Thoracic aorta (tissue), 2 donors: ENCODE data around the gene CCDC87. TPM values are rescaled to one million over a fixed set of nuclear protein-coding genes. Genes with fewer than 3 reads are reported as not detected.

Experiments
- ATAC-seq: fragments of 150-250 bp; one replicate; pipeline ENCODE4 v1.8.0; 2017; ENCODE audit warnings: low read depth; ENCODE audit not compliant: insufficient number of reproducible peaks, low FRiP score
- DNase-seq: peaks from one replicate; pipeline ENCODE4 v3.0.0-alpha.2; 2020; ENCODE audit warnings: low spot score
- H3K27ac ChIP-seq, 2 donors: fragments of 200-600 bp; sonication (generic); 1 replicate in 1 of 2; 2 replicates in 1 of 2; pipeline ENCODE4 v1.5.1; 2016; ENCODE audit warnings: mild to moderate bottlenecking in 2 of 2, moderate library complexity in 2 of 2
- H3K27me3 ChIP-seq: fragments of 200-600 bp; sonication (generic); replicated peaks from 2 replicates; pipeline ENCODE4 v1.6.0; 2016; ENCODE audit warnings: mild to moderate bottlenecking; ENCODE audit not compliant: insufficient read depth
- H3K36me3 ChIP-seq: fragments of 200-600 bp; sonication (generic); one replicate; pipeline ENCODE4 v1.5.1; 2016
- H3K4me1 ChIP-seq, 2 donors: fragments of 200-600 bp; sonication (generic); 1 replicate in 1 of 2; 2 replicates in 1 of 2; pipeline versions ENCODE4 v1.5.1 to v1.6.0; 2016; ENCODE audit warnings: low read depth in 2 of 2, mild to moderate bottlenecking in 1 of 2; ENCODE audit not compliant: control insufficient read depth in 1 of 2
- H3K4me3 ChIP-seq: fragments of 200-600 bp; sonication (generic); 2 replicates; pipeline ENCODE4 v1.5.1; 2016; ENCODE audit warnings: mild to moderate bottlenecking
- H3K9me3 ChIP-seq: fragments of 200-600 bp; sonication (generic); 2 replicates; pipeline ENCODE4 v1.5.1; 2016
- CTCF ChIP-seq: fragments of 200-600 bp; sonication (generic); IDR thresholded peaks from one replicate; pipeline ENCODE4 v1.5.1; 2019; ENCODE audit warnings: antibody characterized with exemption
- total RNA-seq, 2 donors: library from RNA; depleted of rRNA; stranded (reverse); fragments of >200 nt; gene quantifications; one replicate each; pipeline versions ENCODE4 v1.1.0 to v1.2.3, GENCODE V29; 2016

The CCDC87 gene
- total RNA-seq, 2 donors from 2014 or later = 0.68 TPM; not detected in 1

DNA sequence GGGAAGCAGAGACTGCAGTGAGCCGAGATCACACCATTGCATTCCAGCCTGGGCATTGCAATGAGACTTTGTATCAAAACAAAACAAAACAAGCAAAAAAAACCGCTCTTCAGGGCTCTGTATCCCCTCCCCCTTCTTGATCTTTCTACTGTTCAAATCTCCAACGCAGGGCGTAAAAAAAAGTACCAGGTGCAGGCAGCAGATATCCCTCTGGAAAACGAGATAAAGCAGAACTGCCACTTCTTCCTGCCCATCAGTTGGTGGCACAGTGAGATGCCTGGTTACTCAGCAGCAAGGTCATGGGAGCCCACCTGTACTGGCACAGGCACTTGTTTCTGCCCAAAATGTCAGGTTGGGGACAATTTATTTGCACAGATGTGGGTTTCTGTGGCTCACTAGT lies 11.3 kb upstream of the CCDC87 start:
- Histone ChIP-seq H3K27ac (no peak overlapping the region), H3K36me3 (peaks cover 15% of the 10 kb centered on the region)
- ATAC-seq = no peak

GRCh38 chr11:66603072-66603471 lies 10.2 kb upstream of the CCDC87 start:
- H3K27ac ChIP-seq = peak overlapping the region; percentile 43 to 70
- no peak for TF ChIP-seq CTCF
- DNase-seq = no peak
- H3K4me1 ChIP-seq = peaks cover 31 to 56% of the 10 kb centered on the region in 2 donors
- H3K9me3 ChIP-seq = no peaks in the 10 kb centered on the region
- H3K27me3 ChIP-seq = no peaks in the 10 kb centered on the region
- no peak for ATAC-seq
- no peak overlapping the region for H3K4me3 ChIP-seq
- H3K36me3 ChIP-seq = peaks cover 15% of the 10 kb centered on the region

More for the DNA sequence above, 11.3 kb upstream of the CCDC87 start:
- no peaks in the 10 kb centered on the region for H3K27me3 ChIP-seq
- H3K9me3 ChIP-seq = no peaks in the 10 kb centered on the region
- DNase-seq = no peak
- no peak for TF ChIP-seq CTCF
- no peak overlapping the region for H3K4me3 ChIP-seq
- peaks cover 36 to 62% of the 10 kb centered on the region in 2 donors for H3K4me1 ChIP-seq

DNA sequence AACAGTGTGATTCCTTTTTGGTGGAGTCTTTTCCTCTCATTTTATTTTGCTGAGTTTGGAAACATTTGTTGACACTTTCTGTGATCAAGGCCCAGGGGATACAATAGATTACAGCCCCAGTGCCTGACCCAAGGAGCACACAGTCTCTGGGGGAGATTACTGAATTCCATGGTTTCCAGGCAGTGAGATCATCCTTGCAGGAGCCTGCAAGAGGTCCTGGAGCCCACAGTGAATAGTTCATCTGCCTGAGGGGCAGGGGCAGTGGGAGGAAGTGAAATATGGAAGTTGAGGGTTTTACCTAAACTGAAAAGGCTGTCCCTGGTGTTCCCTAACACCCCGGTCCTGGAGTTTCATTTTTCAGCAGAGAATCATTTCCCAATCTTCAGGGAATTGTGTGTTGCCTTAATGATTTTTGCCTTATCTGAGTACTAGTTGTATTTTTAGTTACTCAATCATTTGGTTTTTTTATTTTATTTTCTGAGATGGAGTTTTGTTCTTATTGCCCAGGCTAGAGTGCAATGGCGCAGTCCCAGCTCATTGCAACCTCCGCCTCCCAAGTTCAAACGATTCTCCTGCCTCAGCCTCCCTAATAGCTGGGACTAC lies 7.9 kb upstream of the CCDC87 start:
- Histone ChIP-seq H3K4me3 (no peak overlapping the region), H3K27ac (peak overlapping the region; percentile 43 to 70), H3K36me3 (peaks cover 12% of the 10 kb centered on the region), H3K9me3 (no peaks in the 10 kb centered on the region), H3K4me1 (peaks cover 25 to 40% of the 10 kb centered on the region in 2 donors), H3K27me3 (no peaks in the 10 kb centered on the region)
- DNase-seq = no peak
- no peak for TF ChIP-seq CTCF
- ATAC-seq = no peak

DNA sequence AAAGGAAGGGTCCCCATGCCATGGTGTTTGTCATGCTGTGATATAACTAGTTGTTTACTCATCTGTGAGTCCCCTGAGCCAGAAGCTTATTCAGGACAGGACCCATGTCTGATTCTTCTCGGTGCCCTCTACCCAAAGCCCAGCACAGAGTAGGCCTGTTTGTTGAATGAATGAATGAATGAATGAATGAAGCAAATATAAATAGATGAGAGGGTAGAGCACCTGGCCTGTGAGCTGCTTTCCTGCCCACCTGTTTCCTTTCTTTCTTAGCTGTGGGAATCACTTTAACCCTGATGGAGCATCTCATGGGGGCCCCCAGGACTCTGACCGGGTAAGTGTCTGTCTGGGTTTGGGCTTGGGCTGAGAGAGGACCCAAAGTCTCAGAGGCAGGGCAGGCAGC lies 7.4 kb upstream of the CCDC87 start:
- Histone ChIP-seq H3K27me3 (no peaks in the 10 kb centered on the region), H3K9me3 (no peaks in the 10 kb centered on the region), H3K27ac (peak overlapping the region in 1 of 2 donors; percentile 57), H3K4me3 (no peak overlapping the region), H3K4me1 (peaks cover 28 to 45% of the 10 kb centered on the region in 2 donors), H3K36me3 (peaks cover 7% of the 10 kb centered on the region)
- no peak for DNase-seq
- no peak for ATAC-seq
- TF ChIP-seq CTCF = no peak

GRCh38 chr11:66598993-66599392 lies 6.1 kb upstream of the CCDC87 start:
- Histone ChIP-seq H3K36me3 (peaks cover 7% of the 10 kb centered on the region), H3K9me3 (no peaks in the 10 kb centered on the region), H3K4me1 (peaks cover 28 to 58% of the 10 kb centered on the region in 2 donors), H3K27me3 (no peaks in the 10 kb centered on the region), H3K27ac (no peak overlapping the region), H3K4me3 (no peak overlapping the region)
- no peak for DNase-seq
- no peak for ATAC-seq
- TF ChIP-seq CTCF = no peak
